Skin of body (tissue), 2 donors: ENCODE results near the gene GAMT. TPM values are rescaled to one million over a fixed set of nuclear protein-coding genes. Genes with fewer than 3 reads are reported as not detected.
"Not testable (repeated sequence)": the region's sequence is repeated elsewhere in the genome, so short reads cannot be mapped to it uniquely, and the experiment has no call there.

Experiments used
- DNase-seq: peaks from one replicate; lab custom pipeline; 2025; lab: John Stamatoyannopoulos, UW
- total RNA-seq: library from RNA; depleted of rRNA; stranded (reverse); fragments of >200 nt; gene quantifications from one replicate; pipeline ENCODE4 v1.2.3, GENCODE V29; 2014

GAMT gene
- total RNA-seq, 1 donor from 2014 or later: 12.5 TPM

DNA sequence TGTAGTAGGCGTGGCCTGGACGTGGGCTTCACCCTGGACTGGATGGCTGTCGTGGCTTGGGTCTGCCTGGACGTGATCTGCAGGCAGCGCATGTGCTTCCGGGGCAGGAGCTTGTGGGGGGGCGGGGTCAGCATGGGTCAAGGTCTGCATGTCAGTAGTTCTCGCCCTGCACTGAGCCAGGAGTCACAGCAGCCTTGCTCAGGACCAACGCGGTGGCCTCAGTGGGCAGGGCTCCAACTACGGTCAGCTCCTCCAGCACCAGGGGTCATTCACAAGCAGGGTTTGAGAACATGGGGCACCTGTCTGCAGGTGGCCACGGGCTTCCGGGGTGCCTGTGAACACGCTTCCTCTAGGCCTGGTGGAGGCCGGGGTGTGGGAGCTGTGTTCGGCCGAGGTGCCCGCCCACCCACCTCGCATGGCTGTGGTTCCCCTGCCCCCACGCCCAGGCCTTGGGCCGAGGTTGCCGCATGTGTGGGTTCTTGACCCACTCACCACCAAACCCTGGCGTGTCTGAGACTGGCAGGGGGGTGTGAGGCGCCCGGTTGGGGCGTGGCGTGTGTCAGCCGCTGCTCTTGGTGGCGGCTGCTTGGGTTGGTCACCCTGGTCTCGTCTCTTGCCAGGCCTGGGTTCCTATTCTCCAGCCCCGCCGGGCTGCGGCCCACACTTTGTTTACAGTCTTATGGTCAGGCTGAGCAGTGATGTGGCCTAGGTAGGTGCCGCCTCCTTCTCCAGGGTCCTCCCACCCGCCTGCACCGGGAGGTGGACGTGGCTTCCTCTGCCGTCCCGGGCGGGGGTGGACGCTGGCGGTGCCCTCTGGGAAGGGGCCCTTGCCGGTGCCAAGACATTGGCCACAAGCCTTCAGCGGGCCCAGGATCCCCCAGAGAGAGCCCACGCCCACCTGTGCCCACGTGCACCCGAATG, 32.0 kb upstream of the GAMT start:
- DNase-seq: no peak

DNA sequence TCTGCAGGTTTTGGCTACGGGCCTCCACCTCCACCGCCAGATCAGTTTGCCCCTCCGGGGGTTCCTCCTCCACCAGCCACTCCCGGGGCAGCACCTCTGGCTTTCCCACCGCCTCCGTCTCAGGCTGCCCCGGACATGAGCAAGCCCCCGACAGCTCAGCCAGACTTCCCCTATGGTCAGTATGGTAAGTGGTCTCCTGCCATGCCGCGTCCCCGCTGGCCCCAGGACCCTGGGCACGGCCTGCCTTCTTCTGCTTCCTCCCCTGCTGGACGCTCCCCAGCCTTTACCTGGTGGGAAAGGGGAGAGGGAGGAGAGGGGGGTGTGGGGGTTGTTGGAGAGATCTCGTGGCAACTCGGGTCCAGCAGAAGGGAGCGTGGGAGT, 31.2 kb upstream of the GAMT start:
- no peak for DNase-seq

DNA sequence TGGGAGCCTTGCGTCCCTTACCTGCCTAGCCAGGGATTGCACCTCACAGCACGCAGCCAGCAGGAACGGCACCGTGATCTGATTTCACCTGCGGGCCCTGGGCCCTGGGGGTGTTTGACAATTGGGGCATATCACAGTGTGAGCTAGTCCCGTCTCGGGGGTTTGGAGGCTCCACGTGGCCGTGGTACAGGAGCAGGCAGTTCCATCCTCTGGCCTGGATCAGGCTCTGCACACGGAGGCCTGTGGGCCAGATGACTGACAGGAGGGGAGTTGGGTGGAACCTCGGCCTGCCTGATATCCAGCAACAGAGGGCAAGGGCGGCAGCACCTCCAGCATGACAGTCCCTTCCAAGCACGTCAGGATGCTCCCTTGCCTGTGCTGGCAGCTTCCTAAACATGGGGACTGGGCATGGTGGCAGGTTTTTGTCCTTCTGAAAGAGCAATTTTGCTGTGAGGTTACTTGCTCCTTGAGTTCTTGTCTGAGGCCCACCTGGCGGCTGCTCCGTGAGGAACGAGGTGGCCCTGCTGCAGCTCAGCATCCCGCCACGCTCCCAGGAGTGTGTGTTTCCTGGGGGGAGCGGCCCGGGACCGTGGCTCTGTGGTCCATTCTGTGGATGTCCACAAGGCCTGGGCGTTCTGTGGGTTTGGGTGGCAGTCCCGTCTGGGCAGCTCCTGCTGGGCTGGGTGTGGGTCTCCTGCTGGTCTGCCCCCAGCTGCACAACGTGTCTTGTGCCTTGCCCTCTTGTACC, 30.6 kb upstream of the GAMT start:
- no peak for DNase-seq

DNA sequence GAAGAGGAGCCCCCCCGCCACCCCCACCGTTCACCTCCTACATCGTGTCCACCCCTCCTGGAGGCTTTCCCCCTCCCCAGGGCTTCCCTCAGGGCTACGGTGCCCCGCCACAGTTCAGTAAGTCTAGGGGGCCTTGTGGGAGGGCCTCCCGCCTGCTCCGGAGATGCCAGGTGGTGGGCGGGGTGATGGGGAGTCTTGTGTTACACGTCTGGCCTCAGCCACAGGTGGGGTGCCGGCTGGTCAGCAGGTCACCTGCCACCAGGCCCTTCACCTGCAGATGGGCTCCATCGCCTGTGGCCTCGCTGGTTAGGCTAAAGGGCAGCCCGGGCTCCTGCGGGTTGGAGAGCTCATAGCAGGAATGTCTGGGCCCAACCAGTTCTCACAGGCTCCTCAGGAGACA, 28.9 kb upstream of the GAMT start:
- no peak for DNase-seq

DNA sequence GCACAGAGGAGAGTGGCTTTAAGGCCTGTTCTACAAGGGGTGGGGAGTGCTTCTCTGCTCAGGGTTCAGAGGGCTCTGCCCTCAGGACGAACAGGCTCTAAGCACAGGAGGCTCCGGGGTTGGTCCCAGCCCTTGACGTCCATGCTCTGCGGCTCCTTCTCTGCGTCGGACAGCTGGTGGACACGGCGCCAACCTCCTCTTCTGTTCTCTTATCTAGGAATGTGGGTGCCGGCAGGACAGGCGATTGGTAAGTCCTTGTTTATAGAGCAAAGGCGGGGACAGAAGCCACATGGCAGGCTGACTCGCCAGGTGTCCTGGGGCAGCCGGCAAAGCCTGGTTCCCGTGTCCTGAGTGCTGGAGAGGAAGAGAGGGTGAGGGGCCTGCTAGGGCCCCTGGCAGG, 28.4 kb upstream of the GAMT start:
- DNase-seq: no peak

DNA sequence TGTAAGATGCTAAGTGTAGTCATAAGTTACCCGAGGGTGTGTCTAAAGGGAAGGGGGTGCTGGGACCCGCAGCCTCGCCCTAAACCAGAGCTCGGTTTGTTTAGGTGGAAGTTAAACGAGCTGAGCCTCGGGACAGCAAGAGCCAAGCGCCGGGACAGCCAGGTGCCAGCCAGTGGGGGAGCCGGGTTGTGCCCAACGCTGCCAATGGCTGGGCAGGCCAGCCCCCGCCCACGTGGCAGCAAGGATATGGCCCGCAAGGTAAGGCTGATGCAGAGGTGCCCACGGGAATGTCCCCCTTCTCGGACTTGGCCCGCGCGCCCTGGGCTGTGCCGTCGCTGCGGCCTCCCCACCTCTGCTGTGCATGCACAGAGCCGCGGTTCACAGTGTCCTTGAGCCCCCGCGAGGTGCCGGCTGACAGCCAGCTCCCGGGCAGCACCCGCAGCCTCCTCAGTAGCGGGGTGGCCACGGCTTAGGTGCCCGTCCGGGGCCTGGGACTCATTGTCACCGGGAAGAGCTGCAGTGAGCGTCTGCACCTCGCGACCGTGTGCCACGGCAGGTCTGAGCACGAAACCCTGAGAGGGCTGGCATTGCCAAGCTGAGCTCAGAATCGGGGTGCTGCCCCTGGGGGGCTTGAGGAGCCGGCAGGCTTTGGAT, 27.5 kb upstream of the GAMT start:
- no peak for DNase-seq

DNA sequence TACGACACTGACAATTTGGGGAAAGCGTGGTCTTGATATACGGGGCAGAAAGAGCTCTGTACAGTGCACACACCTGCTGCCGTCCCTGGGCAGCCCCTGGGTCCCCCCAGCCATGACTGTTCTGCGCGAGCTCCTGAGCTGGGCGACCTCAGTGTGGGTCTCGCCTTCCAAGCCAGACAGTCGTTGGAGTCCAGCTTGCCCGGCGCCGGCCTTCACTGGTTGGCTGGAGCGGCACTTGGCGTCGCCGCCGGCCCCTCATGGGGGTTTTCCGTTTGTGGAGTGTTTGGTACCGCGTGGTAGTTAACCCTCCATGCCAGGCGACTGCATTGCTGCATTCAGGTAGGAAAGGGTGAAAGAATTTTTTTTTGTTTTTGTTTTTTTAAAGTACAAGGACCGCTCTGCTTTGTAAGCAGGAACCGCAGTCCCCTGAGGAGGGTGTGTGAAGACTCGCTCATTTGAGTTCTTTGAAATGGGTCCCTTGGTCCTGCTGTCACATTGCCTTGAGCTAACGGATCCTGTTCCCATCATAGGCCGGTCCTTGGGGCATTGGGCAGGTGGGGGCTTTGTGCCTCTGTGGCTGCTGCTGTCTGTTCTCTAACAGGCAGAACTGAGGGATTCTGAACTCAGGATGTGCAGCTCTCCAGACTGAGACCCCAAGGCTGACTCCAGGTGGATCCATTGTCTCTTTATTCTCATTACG, 26.0 kb upstream of the GAMT start:
- DNase-seq: no peak

DNA sequence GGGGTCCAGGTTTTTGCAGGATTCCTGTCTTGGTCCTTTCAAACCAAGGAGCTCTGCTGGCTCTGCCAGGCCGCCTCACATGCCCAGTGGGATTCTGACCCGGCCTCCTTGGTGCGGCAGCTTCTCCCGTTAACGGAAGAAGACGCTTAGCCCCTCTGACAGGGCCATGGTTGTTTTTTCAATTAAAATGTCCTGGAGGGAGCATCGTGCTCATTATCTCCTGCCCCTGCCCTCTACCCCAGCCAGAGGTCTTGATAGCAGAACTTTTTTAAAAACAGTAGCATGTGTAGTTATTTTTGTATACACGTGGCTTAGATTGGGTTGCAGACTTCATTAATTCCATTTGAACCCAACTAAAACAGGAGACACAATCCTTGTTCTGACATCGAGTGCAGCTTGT, 25.4 kb upstream of the GAMT start:
- no peak for DNase-seq

DNA sequence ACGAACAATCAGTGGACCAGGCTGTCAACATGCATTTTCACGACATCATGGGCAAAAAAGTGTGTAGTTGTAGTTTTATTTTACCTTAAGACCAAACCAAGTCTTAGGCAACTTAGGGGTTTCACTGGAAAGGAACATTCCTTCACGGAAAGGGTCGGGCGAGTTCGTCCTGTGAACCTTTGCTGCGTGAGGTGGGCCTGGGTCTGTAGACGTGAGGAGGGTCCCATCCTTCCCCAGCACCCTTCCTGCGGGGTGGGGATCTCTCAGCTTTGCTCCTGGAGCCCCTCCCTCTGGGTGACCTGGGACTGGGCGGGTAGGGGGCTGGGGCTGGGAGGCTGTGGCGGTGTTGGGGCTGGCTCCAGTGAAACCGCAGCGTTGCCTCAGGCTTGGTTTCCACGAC, 24.6 kb upstream of the GAMT start:
- no peak for DNase-seq

DNA sequence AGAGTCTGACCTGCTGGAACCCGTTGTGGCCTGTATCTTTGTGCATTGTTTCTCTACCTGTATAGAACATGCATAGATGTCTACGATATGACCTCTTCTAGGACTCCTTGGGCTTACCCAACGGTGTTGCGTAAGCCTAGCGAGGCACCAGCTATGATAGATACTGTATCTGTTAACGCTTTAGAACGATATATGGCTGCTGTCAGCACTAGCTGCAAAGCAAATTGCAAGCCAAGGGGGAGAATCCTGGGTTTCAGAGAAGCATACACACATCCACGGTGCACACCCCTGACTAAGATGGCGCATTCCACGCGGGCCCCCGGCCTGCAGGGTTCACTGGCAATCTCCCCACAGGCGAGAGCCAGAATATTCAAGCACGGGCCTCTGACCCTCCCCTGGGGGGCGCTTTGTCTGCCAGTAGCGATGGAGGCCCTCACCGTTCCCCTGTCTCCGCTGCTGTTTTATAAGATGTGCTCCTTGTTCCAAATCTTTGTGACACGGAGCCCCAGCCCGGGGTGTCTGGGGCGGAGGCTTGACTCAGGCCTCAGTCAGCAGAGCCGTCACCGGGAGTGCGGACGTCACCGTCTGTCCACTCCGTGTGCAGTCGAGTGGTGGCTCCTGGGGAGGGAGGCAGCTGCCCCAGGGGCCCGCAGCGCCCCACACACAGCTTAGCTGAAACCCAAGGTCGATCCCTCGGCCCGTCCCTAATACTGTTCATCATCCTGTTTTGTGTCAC, 23.9 kb upstream of the GAMT start:
- DNase-seq: peak; percentile 70

DNA sequence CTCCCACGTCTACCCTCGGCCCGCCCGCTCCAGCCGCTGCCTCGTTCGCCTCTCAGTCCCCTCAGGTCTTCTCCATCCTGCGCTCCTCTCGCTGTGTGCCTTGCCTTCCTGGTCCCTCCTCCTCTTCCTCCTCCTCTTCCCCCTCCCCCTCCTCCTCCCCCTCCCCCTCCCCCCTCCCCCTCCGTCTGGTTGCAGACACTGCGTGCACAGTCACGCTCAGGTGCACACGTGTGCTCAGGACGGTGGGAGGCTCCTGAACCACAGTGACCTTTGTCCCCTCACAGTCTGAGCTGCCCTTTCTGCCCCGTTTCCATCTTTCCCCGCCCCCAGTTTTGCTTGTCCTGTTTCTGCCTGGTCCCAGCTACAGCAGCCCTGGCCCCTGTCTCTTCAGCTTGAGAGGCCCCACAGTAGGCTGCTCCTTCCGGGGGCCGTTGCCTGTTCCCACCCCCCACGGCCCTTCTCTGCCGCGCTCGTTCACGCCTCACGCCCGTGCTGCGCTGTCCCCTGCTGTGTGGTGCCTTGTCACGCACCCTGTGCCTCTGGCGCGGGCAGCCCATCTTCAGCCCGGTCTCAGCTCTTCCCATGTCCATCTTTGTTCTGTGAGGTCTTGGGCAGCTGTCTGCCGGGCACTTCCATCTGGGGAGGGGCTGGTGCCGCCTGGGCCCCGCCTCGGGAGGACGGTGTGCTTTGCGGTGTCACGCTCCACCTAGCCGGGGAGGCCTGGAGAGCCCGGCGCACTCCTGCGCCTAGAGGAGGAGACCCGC, 23.0 kb upstream of the GAMT start:
- no peak for DNase-seq

DNA sequence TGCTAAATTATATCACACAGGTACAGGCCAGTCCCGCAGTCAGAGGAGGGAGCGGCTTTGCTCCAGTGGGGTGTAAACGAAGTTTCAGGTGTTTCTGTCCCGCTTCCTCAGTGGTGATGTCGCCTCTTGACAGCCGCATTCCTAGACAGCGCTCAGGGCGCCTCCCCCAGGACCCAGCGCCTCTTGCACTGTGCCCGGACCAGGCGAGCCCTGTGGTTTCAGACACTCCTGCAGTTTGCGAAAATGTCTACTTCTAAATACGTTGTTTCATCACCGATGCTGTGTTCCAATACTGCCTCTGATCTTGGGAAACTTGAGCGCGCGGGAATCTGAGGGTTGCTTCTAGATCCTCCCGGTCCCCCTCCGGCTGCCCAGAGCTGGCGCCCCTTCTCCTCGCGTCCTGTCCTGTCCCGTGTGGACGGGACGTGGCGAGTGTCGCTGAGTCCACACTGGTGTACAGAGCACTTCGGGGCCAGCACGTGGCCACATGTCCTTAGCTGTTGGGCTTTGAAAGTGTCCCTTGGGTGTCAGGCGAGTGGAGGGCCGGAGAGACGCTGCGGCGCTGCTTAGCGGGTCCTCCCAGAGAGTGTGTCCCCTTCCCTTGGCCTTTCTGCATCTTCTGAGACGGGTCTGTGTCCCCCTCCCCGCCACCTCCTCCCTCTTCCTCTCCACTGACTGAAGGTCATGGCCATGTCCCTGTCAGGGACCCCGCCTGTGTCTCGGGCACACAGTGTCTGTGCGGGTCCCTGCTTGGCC, 22.3 kb upstream of the GAMT start:
- no peak for DNase-seq

DNA sequence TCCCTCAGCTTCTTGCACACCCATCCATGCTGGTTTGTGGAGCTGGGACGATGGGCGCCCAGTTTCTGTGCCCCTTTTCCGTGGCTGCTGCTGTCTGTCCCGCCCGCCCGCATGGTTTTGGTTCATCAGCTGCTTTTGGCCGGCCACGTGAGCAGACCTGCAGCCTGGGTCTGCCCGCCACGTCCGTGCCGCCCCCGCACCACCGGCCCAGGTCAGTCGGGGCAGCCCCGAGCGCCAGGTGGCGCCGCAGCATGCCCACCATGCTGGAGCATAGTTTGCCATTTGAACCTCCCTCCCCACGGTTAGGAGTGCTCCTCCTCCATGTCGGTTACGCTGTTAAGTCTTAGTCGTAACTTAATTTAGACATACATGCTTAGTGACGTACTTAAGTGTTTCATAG, 21.6 kb upstream of the GAMT start:
- no peak for DNase-seq

DNA sequence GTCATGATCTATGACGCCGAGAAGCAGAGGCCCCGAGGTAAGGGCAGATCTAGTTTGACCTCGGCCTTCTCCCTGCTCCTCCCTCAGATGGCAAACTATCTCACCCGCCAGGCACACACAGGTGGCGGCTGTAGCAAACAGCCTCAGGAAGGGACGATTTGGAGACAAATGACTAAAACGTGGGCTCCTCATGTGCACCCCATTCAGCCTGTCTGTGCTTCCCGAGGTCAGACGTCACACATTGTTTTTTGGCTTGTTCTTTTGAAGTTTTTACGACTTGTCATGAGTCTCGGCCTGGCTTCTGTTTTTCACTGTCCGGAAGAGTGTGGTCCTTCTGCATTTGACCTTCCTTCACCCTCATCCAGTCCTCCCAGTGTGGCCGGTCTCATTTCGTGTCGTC, 21.0 kb upstream of the GAMT start:
- DNase-seq: no peak

DNA sequence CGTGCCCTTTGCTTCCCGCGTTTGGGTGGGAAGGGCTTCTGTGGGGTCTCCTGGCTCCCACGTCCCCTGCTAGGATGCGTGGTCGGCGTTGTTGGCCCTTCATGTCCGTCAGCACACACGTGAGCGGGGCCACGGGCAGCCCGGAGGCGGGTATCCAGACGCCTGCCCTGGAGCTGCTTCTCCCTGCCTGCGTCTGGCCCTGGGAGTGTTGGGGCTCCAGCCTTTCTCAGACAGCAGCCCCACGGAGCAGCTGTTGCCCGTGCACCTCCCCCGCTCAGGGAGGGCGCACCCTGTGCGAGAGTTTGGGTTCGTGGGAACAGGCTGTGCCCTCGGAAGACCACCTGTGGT, 20.6 kb upstream of the GAMT start:
- DNase-seq: no peak

DNA sequence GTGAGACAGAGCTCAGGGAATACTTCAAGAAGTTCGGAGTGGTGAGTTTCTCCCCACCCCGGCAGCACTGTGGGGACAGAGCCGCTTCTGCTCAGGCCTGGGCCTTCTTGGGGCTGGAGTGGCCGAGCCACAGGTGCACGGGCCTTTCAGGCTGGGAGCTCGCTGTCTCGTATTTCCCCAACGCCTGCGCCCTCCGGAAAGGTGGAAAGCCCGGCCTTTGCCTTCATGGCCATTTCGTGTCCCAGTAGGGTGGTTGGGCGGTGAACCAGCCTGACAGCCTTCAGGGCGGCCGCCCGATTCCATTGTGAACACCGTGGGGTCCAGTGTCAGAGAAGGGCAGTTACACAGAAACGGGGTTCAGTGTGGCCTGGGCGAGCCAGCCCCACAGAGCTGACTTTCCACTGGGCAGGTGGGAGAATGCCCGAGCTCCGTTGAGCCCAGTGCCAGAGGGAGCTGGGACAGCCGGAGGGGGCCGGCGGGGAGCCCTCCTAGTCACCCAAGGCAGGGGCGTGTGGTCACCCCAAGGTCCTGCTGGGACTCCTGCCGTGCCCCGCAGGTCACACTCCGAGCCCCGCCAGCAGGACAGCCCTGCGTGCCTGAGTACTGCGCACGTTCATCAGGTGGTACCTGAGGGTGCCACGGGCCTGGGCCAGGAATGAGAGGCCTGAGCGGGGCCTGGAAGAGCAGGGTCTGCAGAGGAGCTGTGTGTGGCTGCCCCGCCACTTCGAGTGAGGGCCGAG, 20.0 kb upstream of the GAMT start:
- no peak for DNase-seq

DNA sequence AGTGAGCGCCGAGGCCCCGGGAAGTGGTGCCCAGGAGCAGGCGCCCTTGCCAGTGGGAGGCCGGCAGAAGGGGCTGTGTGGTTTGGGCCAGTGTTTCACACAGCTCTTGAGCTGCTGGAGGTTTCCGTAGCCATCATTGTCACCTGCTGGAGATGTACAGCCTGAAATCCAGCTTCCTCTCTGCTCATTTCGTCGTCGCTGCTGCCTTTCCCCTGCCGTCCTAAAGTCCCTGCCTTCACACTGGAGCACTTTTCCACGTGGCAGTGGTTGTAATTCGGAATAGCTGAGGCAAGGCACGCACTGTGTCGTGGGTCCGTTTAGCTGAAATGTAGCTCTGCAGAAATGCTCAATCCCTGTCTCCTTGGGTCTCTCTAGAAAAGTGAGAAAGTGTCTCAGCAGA, 19.2 kb upstream of the GAMT start:
- DNase-seq: no peak

DNA sequence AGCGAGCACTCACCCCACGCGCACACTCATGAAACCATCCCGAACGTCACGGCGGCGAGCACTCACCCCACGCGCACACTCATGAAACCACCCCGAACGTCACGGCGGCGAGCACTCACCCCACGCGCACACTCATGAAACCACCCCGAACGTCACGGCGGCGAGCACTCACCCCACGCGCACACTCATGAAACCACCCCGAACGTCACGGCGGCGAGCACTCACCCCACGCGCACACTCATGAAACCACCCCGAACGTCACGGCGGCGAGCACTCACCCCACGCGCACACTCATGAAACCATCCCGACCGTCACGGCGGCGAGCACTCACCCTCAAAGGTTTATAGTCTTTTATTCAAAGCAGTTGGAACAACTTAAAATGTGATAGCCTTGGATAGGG, 18.7 kb upstream of the GAMT start:
- not testable (repeated sequence) for DNase-seq
